B cell (primary cell): ENCODE data around the gene KLRC1.
"Not testable (repeated sequence)": the region's sequence is repeated elsewhere in the genome, so short reads cannot be mapped to it uniquely, and the experiment has no call there.

Experiments
- EZH2 ChIP-seq: IDR thresholded peaks from 2 replicates; pipeline ENCODE4 v1.6.1; 2012; ENCODE audit warnings: borderline replicate concordance, low read depth, mild to moderate bottlenecking, moderate library complexity, low read length; ENCODE audit not compliant: insufficient read depth, poor library complexity, severe bottlenecking
- TF ChIP-seq, protein P1 (sequence below): fragments of 200-600 bp; IDR thresholded peaks from one replicate; pipeline ENCODE4 v1.8.0; 2022; ENCODE audit warnings: antibody characterized with exemption, mild to moderate bottlenecking

DNA sequence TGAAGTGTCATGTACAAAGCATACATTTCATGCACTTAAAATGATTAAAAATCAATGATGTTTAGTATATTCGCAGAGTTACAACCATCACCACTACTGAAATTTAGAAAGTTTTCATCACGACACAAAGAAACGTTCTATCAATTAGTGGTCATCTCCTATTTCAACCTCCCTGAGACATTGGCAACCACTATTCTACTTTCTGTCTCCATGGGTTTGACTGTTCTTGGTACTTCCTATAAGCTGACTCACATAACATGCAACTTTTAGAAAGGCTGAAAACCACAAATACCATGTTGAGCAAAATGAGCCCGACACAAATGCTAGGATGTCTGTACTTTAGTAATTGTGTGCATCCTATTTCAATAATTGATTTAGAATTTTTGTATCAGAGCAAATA lies 22.6 kb downstream of the KLRC1 start:
- TF ChIP-seq, protein P1, sequence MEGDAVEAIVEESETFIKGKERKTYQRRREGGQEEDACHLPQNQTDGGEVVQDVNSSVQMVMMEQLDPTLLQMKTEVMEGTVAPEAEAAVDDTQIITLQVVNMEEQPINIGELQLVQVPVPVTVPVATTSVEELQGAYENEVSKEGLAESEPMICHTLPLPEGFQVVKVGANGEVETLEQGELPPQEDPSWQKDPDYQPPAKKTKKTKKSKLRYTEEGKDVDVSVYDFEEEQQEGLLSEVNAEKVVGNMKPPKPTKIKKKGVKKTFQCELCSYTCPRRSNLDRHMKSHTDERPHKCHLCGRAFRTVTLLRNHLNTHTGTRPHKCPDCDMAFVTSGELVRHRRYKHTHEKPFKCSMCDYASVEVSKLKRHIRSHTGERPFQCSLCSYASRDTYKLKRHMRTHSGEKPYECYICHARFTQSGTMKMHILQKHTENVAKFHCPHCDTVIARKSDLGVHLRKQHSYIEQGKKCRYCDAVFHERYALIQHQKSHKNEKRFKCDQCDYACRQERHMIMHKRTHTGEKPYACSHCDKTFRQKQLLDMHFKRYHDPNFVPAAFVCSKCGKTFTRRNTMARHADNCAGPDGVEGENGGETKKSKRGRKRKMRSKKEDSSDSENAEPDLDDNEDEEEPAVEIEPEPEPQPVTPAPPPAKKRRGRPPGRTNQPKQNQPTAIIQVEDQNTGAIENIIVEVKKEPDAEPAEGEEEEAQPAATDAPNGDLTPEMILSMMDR, result not testable (repeated sequence)
- TF ChIP-seq EZH2, result not testable (repeated sequence)
